LNCAP (cell line): ENCODE results near the gene NUP107.

Experiments used
- CTCF ChIP-seq: fragments of 450-650 bp; IDR thresholded peaks from 2 replicates; pipeline ENCODE4 v1.5.1; 2017; ENCODE audit warnings: mild to moderate bottlenecking

NUP107 gene

GRCh38 chr12:68686595-68687521 is at the start of gene NUP107:
NUP107 (plus strand) TSS chr12:68686978; CDS start chr12:68687066, 88 bp downstream.
- TF ChIP-seq CTCF: no peak

DNA sequence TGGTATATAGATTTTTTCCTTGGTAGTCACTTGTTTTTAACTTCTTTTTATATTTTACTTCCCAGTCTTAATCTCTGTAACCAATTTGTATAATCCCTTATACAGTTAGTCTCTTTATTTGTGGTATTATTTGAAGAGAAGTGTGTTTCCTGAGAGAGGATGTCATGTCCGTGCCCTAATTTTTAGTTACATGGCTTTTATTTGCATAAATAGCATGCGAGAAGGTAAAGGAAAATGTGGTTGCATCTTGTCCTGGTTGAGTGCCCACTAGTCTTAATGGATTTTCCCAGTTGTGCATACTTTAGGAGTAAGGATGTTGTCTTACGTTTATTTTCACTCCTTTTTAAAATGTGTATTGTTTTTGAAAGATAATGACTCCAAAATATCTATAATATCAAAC is 48.6 kb upstream of the NUP107 start:
- TF ChIP-seq CTCF: no peak

DNA sequence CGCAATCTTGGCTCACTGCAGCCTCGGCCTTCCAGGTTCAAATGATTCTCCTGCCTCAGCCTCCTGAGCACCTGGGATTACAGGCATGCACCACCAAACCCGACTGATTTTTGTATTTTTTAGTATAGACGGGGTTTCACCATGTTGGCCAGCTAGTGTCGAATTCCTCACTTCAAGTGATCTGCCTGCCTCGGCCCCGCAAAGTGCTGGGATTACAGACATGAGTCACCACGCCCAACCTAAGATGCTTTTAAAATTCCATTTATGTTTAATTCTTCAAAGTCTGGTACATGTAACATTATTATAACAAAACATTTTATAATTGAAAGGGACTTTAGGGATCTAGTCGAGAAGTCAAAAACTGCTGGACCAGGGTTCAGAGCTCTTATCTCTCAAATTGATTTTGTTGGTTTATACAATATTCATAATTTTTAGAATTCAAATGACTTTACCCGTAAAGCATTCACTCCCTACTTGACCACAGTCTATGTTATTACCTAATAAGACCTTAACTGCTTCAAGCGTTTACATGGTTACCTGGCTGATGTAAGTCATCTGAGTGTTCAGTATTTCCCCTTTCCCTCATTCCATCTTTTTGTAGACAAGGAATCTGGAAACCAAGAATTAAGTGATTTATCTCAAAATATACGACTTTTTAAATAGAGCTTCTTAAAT is 47.9 kb upstream of the NUP107 start:
- TF ChIP-seq CTCF: no peak

DNA sequence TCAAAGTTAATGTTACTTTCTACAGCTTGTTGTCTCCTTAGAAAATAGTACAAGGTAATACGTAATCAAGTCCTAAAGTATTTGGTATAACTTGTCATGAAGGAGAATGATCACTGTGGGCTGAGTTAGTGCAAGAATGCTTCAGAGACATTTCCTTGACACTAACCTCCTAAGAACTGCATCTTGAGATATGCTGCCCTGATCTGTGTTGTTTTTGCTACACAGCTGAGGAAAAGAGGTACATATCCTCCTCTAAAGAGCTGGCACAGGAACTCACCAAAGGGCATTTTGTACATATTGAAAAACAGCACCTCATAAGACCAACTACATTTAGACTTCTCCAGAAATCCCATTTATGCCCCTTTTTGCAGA is 47.4 kb upstream of the NUP107 start:
- no peak for TF ChIP-seq CTCF

DNA sequence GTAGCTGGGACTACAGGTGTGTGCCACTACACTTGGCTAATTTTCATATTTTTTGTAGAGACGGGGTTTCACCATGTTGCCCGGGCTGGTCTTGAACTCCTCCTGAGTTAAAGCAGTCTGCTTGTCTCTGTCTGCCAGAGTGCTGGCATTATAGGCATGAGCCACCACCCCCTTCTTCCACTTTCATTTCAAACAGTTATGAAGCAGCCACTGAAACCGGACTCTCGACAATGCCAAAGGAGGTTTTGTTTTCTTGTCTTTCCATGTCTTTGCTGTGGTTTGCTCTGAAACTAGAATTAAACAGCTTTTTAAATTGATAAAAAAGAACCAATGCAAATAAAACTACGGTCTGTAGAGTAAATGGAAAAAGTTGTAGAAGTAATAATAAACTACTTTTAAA is 45.6 kb upstream of the NUP107 start:
- no peak for TF ChIP-seq CTCF

GRCh38 chr12:68646484-68646883 is 40.3 kb upstream of the NUP107 start:
- no peak for TF ChIP-seq CTCF

DNA sequence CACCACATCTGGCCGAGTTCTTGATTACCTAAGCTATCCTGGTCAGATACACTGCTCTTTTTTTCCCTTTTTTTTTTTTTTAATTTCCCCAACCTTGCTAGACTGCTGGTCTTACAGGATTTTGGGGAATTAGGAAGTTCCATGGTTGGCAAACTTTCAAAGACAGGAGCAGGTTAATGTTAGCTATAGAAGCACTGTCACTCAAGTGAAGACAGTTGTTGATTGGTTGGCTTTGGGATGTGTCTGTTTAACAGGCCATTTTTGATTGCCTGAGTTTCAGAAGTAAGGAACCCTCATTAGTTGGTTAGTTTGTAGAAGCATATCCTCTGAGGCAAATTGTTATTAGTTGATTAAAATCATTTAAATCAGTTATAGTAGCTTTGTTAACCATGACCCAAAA is 39.3 kb upstream of the NUP107 start:
- TF ChIP-seq CTCF: no peak
